ENCODE measurements around the gene RPS29.
A peak's percentile ranks its signal among the peaks of the same experiment; 100 is the strongest.
"Not testable (repeated sequence)": the region's sequence is repeated elsewhere in the genome, so short reads cannot be mapped to it uniquely, and the experiment has no call there.

The RPS29 gene

DNA sequence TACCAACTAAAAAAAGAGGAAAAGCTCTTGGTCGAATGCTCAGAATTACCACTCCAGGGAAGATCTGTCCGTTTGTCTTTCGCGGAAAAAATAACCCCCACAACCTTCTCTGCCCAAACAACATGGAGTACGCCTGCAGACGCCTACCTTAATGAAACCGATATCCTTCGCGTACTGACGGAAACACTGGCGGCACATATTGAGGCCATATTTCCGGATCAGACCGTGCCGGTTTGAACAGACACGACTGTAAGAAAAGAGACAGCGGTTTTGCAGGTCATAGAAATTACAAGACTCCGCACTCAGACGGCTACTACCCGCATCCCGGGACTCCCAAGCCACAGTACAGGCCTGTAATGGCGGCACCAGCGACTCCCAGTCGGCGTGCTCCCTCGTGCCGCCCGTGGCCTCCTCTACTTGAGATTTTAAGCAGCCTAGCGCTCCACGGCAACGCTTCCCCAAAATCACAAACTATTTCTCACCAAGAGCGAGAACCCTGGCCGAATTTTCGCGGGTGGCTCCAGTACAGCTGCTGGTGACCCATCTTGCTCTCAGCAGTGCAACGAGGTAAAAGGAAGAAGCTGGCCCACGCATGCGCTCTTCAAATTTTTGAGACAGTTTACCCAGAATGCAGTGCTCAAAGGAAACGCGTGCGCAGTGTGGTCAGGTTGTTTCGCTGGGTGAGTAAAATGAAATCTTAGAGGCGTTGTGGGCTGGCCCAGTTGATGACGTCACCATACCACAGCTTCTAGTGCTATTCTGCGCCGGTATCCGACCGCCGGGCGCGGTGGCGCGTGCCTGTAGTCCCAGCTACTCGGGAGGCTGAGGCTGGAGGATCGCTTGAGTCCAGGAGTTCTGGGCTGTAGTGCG lies at the start of gene RPS29:
Gene RPS29 (minus strand): TSS at position 578 of the 870 bp plus-strand sequence. CDS start 34 bp downstream, at position 544.
- peak; percentile 99 for DNase-seq (ENCODE audit: low read depth)

DNA sequence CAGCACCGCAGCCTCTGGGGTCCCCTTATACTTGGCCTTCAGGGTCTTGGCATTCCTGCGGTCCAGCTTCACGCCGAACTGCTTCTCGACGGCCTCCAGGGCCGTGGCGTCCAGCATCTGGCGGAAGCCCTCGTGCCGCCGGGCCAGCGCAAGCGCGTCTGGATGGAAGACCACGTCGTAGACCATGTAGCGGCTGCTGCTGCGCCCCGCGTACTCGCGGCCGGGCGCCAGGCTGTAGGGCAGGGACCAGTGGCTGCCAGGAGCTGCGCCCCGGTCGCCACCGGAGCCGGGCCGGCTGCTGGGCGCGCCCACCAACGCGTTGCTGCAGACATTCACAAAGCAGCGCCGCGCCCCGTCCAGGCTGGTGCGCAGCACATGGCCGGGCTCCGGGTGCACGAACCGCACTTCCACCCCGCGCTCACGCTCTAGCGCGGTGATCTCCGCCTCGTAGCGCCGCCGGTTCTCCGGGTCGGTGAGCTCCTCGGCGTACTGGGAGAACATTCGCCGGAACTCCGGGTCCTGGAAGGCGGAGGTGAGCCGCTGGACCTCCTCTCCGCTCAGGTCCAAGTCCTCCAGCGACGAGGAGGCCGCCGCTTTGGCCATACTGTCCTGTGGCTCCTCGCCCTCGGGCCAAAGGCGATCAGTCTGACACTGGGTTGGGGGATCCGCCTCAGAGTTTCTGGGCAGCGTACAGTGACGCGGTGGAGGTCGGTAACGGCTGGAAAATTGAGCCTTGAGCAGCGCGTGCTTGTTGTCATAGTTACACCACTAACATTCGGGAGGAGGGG lies 48.6 kb upstream of the RPS29 start, which contains the start of gene DNAAF2:
Gene DNAAF2 (minus strand): TSS at position 698 of the 788 bp plus-strand sequence. CDS start 95 bp downstream, at position 603.
- peak; percentile 47 for DNase-seq (ENCODE audit: low read depth)

DNA sequence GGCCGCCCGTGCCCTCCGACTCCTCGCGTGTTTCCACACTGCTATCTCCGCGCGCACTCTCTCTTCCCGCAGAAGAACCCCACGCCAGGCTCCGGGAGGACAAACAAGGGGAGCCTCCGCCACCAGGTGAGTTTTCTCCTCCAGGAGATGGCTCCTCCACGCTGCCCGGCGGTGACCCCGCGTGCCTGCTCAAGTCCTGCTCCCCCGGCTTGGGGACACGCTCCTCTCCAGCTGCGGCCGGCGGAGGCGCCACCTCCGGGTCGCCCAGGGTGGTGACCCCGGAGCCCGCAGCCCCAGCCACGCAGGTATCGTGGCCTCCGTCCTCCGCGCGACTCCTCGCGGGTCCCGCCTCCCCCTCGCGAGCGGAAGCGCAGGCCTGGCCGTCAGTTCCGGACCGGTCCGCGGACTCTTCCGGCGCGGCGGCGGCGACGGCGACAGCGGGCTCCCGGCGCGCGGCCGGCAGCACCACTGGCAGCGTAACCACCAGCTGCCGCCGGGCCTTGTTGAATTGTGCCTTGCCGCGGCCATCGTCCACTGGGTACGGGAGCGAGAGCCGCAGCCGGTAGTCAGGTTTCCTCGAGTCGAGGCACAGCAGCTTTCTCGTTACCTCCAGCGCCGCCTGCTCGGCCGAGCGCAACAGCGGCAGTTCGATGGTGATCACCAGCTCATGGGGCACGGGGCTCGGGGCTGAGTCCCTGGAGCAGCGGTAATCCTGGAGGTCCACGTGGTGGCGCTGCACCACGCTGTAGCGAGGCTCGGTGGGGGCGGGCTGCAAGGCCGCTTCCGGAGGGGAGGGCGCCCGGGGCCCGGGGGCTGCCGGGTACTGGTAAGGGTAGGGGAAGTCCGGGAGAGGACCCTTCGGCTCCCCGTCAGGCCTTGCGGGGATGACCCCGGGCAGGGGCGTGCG lies 47.7 kb upstream of the RPS29 start:
- peak; percentile 82 for DNase-seq (ENCODE audit: low read depth)

DNA sequence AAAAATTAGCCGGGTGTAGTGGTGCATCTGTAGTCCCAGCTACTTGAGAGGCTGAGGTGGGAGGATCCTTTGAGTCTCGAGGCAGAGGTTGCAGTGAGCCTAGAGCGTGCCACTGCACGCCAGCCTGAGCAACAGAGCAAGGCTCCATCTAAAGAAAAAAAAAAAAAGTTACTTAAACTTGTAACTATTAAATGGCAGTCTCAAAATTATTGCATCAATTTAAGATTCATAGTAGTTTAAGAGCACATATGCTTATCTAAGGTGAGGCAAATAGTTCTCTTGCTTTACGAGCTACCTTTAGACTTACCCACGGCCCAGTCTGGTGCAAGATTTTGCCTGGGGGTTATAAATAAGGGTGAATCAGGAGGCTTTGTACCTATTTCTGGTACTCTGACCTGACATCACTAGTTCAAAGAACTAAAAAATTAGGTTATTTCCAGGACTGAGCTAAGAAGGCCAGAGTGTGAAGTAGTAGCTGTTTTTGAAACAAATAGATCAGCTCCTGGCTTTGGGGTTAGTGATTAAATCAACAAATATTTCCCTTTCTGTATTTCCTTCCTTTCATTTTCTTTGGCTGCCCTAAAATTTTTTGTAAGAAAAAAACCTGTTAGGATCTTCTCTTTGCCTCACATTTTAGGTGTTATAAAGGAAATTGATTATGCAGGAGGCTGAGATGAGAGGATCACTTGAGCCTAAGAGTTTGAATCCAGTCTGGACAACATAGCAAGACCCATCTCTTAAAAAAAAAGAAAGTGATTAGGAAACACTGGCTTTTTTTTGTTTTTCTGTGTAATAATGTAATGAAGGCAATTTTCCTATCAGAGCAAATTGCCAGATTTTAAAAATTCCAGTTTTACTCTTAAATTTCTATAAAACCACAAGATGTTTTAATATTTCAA lies 38.0 kb upstream of the RPS29 start:
- no peak for DNase-seq (ENCODE audit: low read depth)

DNA sequence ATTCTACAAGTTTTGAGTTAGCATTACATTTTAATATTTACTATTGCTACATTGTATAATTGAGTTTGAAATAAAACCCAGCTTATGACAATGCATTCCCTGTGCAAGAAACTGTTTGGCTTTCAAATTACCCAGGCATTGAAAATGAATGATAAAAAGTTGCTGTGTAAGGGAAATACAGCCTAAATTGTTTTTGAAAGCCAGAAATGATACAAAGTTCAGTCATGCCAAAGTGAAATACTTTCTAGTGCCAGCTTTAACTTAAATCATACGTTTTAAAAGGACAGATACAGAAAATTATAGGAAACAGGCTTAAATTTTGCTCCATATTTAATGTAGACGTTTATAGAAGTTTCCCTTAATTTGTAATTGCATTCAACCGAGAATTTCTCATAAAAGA lies 37.2 kb upstream of the RPS29 start:
- DNase-seq (ENCODE audit: low read depth) = no peak

DNA sequence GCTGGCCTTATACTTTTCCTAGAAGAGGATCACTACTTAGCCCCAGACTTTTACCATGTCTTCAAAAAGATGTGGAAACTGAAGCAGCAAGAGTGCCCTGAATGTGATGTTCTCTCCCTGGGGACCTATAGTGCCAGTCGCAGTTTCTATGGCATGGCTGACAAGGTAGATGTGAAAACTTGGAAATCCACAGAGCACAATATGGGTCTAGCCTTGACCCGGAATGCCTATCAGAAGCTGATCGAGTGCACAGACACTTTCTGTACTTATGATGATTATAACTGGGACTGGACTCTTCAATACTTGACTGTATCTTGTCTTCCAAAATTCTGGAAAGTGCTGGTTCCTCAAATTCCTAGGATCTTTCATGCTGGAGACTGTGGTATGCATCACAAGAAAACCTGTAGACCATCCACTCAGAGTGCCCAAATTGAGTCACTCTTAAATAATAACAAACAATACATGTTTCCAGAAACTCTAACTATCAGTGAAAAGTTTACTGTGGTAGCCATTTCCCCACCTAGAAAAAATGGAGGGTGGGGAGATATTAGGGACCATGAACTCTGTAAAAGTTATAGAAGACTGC lies 35.9 kb upstream of the RPS29 start:
- DNase-seq (ENCODE audit: low read depth) = no peak

DNA sequence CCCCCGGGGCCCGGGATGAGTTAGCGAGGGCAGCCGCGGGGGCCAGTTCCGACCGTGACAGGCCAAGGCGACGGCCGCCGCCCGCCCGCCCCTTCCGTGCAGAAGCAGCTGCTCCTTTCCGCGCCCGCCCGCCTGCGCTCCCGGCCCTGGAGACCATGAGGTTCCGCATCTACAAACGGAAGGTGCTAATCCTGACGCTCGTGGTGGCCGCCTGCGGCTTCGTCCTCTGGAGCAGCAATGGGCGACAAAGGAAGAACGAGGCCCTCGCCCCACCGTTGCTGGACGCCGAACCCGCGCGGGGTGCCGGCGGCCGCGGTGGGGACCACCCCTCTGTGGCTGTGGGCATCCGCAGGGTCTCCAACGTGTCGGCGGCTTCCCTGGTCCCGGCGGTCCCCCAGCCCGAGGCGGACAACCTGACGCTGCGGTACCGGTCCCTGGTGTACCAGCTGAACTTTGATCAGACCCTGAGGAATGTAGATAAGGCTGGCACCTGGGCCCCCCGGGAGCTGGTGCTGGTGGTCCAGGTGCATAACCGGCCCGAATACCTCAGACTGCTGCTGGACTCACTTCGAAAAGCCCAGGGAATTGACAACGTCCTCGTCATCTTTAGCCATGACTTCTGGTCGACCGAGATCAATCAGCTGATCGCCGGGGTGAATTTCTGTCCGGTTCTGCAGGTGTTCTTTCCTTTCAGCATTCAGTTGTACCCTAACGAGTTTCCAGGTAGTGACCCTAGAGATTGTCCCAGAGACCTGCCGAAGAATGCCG lies 35.1 kb upstream of the RPS29 start:
- no peak for DNase-seq (ENCODE audit: low read depth)

DNA sequence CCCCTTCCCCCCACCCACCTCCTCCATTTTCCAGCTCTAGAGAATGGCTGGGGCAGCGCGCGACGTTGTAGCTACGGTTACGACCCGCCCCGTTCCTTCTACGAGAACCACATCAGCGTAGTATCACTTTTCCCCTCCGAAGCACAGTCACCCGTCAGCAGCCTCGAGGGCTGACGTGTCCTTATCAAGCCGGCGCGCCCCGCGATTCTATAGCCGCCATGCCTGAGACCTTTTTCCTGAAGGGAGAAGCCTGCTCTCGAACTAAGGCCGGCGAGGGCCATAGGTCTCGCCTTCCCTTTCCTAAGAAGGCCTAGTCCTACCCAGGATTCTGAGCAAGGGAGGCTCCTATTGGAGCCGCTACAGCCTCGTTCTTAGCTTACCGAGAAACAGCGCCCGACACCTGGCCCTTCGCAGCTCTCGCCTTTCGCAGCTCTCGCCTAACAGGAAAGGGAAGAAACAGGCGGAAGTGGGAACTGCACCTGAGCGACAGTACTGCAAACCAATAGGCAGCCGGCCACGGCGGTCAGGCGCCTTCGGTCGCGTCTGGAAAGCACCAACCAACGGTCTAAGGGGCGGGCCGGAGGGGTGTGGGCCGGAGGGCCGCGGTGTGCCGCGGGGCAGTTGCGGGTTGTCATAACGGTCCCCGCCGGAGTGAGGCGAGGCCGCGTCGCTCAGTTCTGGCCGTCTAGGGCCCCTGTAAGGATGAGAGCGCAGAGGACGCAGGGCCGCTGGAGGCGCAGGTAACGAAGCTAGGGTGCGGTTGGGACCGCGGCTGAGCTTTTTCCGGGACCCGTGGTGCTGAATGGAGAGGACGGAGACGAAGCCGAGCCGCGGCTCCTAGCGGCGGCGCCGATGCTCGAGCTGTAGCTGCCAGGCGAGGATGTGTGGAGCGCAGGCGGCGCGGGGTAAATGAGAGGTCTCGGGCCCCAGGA lies 34.3 kb upstream of the RPS29 start, which contains the start of the genes MGAT2 and RPL36AL:
Gene MGAT2 (plus strand): TSS at position 618 of the 932 bp plus-strand sequence. CDS start 470 bp downstream, outside the sequence.
Gene RPL36AL (minus strand): TSS at position 445 of the 932 bp plus-strand sequence. CDS start 1,522 bp downstream, outside the sequence.
- DNase-seq (ENCODE audit: low read depth) = peak; percentile 98

DNA sequence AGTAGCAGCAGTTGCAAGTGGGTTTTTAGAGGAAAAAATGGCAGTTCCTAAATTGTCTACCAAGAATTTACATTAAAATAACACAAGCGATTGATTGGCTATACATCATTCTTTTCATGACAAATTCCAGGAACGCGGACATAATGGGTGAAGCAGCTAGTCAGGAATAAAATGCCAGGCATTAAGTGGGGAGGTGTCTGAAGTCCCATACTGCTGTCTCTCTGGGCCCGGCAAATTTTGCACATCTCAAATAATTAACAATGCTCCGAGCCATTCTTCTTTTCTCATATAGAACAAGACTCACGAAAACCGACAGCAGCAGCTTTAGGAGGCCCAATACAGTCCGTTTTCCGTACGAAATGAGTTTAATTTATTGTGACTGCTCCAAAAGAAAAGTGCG lies 33.5 kb upstream of the RPS29 start:
- DNase-seq (ENCODE audit: low read depth) = no peak

DNA sequence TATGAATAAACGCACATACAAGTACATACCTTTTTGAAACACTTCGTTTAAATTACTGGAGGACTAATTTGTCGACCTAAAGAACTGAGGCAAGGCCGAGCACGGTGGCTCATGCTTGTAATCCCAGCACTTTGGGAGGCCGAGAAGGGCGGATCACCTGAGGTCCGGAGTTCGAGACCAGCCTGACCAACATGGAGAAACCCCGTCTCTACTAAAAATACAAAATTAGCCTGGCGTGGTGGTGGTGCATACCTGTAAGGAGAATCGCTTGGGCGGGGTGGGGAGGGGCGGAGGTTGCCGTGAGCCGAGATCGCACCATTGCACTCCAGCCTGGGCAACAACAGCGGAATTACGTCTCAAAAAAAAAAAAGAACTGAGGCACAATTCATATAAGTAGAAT lies 33.1 kb upstream of the RPS29 start:
- not testable (repeated sequence) for DNase-seq (ENCODE audit: low read depth)

DNA sequence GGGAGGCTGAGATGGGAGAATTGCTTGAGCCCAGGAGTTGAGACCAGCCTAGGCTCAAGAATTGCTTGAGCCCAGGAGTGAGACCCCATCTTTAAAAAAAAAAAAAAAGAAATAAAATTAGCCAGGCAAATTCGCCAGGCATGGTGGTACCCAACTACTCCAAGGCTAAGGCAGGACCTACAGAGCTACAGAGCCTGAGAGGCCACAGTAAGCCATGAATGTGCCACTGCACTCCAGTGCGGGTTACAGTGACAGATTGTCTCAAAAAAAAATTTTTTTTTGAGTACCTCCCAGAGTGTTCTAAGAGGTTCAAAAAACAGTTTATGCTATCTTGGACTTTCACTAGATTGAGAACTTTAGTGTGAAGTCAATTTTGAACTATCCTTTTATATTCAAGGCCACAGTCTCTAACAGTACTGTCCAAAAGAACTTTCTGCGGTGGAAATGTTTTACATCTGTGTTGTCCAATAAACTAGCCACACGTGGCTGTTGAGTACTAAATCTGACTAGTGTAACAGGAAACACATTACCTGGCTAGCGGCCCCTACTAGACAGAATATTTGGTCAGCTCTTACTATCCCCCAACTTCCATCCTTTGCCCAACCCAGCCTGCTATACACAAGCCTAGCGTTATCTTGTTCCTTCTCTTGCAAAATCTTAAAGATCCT lies 31.8 kb upstream of the RPS29 start:
- DNase-seq (ENCODE audit: low read depth) = no peak

DNA sequence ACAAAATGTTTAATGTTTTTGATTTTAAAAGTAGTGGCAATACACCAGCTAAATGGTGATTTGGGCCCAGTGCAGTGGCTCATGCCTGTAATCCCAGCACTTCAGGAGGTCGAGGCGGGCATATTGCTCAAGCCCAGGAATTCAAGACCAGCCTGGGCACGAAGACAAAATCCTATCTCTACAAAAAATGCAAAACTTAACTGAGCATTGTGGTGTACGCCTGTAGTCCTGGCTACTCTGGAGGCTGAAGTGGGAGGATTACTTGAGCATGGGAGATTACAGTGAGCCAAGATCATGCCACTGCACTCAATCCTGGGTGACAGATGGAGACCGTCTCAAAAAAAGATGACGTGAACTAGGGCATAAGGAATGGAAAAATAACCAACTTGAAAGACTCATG lies 29.6 kb upstream of the RPS29 start:
- DNase-seq (ENCODE audit: low read depth) = no peak

DNA sequence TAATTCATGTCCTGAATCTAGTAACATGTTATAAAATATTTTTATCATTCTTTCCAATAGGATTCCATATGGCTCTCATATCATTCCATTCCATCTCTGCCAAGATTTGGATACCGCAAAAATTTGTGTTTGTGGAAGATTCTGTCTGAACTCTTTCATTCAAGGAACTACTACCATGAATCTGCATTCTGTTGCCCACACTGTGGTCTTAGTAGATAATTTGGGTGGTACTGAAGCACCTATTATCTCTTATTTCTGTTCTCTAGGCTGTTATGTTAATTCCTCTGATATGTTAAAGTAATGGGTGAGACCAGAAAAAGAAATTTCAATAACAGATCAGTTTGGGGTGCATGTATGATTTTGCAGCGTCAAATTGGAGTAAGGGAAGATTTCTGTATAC lies 28.0 kb upstream of the RPS29 start:
- DNase-seq (ENCODE audit: low read depth) = no peak

DNA sequence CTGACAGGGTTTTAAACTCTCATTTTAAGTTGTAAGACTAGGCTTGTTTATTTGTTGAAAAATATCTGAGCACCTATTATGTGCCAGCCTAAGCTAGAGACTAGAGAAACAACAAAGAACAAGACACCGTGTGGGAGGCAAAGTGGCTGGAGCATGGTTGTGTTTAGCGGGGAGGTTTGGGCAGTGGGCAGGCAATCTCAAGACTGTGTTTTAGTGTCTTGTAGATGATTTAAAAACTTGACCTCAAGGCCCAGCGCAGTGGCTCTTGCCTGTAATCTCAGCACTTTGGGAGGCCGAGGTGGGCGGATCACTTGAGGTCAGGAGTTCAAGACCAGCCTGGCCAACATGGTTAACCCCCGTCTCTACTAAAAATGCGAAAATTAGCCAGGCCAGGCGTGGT lies 26.5 kb upstream of the RPS29 start:
- DNase-seq (ENCODE audit: low read depth) = no peak

DNA sequence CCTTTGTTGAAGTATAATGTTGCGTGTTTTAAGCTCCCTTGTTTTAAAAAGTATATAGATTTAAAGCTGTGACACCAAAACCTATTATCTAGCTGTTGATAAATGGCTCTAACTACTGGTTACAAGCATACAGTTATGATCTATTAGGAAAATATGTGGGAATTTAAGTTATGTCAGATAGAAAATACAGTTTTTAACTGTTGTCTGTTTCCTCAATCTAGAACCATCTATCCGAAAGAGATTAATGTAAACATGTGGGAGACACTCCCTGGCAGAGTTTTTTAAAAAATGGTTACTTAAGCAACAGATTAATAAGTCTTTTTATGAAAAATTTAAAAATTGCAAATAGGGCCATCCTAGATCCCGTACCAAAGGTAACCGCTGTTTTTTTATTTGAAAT lies 26.1 kb upstream of the RPS29 start:
- DNase-seq (ENCODE audit: low read depth) = no peak

DNA sequence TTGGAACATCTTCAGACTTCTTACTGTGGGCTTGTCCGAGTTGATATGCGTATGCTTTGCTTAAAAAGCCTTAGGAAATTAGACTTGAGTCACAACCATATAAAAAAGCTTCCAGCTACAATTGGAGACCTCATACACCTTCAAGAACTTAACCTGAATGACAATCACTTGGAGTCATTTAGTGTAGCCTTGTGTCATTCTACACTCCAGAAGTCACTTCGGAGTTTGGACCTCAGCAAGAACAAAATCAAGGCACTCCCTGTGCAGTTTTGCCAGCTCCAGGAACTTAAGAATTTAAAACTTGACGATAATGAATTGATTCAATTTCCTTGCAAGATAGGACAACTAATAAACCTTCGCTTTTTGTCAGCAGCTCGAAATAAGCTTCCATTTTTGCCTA lies 21.4 kb upstream of the RPS29 start:
- DNase-seq (ENCODE audit: low read depth) = no peak

DNA sequence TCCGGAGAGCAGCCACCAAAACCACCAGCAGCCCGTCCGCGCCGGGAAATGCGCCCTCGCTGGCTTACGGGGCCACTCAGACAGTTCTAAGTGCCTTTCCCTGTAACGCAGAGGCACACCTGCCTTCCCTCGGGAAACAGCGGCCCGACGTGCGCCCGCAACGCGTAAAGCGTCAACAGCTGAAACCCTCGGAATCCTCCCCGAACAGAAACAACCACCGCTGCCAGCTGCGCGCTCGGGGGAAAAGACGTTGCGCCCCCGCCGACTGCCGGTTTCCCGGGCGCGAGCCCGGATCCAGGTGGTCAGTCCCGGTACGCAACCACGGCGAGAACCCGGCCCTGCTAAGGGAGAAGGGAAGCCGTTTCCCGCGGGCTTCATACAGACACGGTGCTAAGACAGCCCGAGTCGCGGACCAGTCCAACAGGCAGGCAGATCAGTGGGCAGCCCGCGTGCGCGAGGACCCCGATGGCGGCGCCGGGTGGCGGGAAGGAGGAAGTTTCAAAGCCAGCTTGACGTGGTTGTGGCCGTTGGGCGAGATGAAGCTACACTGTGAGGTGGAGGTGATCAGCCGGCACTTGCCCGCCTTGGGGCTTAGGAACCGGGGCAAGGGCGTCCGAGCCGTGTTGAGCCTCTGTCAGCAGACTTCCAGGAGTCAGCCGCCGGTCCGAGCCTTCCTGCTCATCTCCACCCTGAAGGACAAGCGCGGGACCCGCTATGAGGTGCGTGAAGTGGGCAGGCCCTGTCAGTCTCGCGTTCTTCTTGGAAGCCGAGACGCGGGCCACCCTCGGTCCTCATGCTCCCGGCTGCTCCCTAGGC lies 12.5 kb upstream of the RPS29 start, which contains the start of gene LRR1:
Gene LRR1 (plus strand): TSS at position 456 of the 816 bp plus-strand sequence. CDS start 81 bp downstream, at position 537.
- DNase-seq (ENCODE audit: low read depth) = peak; percentile 66
